Measurements from ENCODE around the gene CSMD2. TPM values are rescaled to one million over a fixed set of nuclear protein-coding genes. Genes with fewer than 3 reads are reported as not detected.

CSMD2 gene
- total and polyA plus RNA-seq, 2 of the 8 experiments (the other 6 are each of a cell fraction or from before 2014, with no cell fraction given): 7.0 to 14.7 TPM

GRCh38 chr1:33477451-33477850 is 687.6 kb downstream of the CSMD2 start (continued):
- TF ChIP-seq, protein P1, sequence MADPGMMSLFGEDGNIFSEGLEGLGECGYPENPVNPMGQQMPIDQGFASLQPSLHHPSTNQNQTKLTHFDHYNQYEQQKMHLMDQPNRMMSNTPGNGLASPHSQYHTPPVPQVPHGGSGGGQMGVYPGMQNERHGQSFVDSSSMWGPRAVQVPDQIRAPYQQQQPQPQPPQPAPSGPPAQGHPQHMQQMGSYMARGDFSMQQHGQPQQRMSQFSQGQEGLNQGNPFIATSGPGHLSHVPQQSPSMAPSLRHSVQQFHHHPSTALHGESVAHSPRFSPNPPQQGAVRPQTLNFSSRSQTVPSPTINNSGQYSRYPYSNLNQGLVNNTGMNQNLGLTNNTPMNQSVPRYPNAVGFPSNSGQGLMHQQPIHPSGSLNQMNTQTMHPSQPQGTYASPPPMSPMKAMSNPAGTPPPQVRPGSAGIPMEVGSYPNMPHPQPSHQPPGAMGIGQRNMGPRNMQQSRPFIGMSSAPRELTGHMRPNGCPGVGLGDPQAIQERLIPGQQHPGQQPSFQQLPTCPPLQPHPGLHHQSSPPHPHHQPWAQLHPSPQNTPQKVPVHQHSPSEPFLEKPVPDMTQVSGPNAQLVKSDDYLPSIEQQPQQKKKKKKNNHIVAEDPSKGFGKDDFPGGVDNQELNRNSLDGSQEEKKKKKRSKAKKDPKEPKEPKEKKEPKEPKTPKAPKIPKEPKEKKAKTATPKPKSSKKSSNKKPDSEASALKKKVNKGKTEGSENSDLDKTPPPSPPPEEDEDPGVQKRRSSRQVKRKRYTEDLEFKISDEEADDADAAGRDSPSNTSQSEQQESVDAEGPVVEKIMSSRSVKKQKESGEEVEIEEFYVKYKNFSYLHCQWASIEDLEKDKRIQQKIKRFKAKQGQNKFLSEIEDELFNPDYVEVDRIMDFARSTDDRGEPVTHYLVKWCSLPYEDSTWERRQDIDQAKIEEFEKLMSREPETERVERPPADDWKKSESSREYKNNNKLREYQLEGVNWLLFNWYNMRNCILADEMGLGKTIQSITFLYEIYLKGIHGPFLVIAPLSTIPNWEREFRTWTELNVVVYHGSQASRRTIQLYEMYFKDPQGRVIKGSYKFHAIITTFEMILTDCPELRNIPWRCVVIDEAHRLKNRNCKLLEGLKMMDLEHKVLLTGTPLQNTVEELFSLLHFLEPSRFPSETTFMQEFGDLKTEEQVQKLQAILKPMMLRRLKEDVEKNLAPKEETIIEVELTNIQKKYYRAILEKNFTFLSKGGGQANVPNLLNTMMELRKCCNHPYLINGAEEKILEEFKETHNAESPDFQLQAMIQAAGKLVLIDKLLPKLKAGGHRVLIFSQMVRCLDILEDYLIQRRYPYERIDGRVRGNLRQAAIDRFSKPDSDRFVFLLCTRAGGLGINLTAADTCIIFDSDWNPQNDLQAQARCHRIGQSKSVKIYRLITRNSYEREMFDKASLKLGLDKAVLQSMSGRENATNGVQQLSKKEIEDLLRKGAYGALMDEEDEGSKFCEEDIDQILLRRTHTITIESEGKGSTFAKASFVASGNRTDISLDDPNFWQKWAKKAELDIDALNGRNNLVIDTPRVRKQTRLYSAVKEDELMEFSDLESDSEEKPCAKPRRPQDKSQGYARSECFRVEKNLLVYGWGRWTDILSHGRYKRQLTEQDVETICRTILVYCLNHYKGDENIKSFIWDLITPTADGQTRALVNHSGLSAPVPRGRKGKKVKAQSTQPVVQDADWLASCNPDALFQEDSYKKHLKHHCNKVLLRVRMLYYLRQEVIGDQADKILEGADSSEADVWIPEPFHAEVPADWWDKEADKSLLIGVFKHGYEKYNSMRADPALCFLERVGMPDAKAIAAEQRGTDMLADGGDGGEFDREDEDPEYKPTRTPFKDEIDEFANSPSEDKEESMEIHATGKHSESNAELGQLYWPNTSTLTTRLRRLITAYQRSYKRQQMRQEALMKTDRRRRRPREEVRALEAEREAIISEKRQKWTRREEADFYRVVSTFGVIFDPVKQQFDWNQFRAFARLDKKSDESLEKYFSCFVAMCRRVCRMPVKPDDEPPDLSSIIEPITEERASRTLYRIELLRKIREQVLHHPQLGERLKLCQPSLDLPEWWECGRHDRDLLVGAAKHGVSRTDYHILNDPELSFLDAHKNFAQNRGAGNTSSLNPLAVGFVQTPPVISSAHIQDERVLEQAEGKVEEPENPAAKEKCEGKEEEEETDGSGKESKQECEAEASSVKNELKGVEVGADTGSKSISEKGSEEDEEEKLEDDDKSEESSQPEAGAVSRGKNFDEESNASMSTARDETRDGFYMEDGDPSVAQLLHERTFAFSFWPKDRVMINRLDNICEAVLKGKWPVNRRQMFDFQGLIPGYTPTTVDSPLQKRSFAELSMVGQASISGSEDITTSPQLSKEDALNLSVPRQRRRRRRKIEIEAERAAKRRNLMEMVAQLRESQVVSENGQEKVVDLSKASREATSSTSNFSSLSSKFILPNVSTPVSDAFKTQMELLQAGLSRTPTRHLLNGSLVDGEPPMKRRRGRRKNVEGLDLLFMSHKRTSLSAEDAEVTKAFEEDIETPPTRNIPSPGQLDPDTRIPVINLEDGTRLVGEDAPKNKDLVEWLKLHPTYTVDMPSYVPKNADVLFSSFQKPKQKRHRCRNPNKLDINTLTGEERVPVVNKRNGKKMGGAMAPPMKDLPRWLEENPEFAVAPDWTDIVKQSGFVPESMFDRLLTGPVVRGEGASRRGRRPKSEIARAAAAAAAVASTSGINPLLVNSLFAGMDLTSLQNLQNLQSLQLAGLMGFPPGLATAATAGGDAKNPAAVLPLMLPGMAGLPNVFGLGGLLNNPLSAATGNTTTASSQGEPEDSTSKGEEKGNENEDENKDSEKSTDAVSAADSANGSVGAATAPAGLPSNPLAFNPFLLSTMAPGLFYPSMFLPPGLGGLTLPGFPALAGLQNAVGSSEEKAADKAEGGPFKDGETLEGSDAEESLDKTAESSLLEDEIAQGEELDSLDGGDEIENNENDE (IDR thresholded peaks at IDR 0.05; ENCODE audit: insufficient replicate concordance, low read length): no peak
- no peak for TF ChIP-seq TCF12 (IDR thresholded peaks at IDR 0.05; ENCODE audit: low read depth, low read length)
- no peak for TF ChIP-seq RAD21 (IDR thresholded peaks at IDR 0.05 in 1 of 2, conservative IDR thresholded peaks at IDR 0.05 in 1 of 2; ENCODE audit: low read depth in 2 of 2, low read length in 2 of 2)
- no peak for TF ChIP-seq CTBP2 (IDR thresholded peaks at IDR 0.05; ENCODE audit: borderline replicate concordance, insufficient read depth, insufficient read length, low read length)
- TF ChIP-seq MAFK (IDR thresholded peaks at IDR 0.05; ENCODE audit: low read depth, low read length): no peak
- TF ChIP-seq TEAD4 (IDR thresholded peaks at IDR 0.05; ENCODE audit: low read depth, low read length): no peak
- no peak for TF ChIP-seq TBP (IDR thresholded peaks at IDR 0.05; ENCODE audit: low read depth, low read length)
- TF ChIP-seq ZNF274 (IDR thresholded peaks at IDR 0.05; ENCODE audit: borderline replicate concordance, extremely low read depth, low read length): no peak
